NCI-H460 (cell line): Measurements from ENCODE around the gene VPS13C. TPM values are rescaled to one million over a fixed set of nuclear protein-coding genes. Genes with fewer than 3 reads are reported as not detected.

Experiments used
- DNase-seq: peaks from one replicate; pipeline ENCODE4 v3.0.0-alpha.2; 2016; ENCODE audit warnings: low read depth; ENCODE audit errors: extremely low read depth
- total RNA-seq: library from RNA; depleted of rRNA; stranded (reverse); fragments of >200 nt; shearing (Covaris generic); gene quantifications from 2 replicates; pipeline ENCODE4 v1.2.3, GENCODE V29; 2014

VPS13C gene
- total RNA-seq, 1 experiment from 2014 or later = 37.6 TPM

- DNase-seq = no peak
Observed at GRCh38 chr15:62079594-62079993, 19.3 kb upstream of the VPS13C start.

GRCh38 chr15:62075595-62076277, 15.5 kb upstream of the VPS13C start:
- DNase-seq = no peak

GRCh38 chr15:62071711-62072308, 11.6 kb upstream of the VPS13C start:
- DNase-seq = no peak

- no peak for DNase-seq
Observed at GRCh38 chr15:62069551-62069950, 9.3 kb upstream of the VPS13C start.

- DNase-seq = no peak
Observed at GRCh38 chr15:62068810-62069167, 8.5 kb upstream of the VPS13C start.

- peak; percentile 55 for DNase-seq
Observed at GRCh38 chr15:62068071-62068809, 8.0 kb upstream of the VPS13C start.

- no peak for DNase-seq
Observed at GRCh38 chr15:62067448-62068044, 7.3 kb upstream of the VPS13C start.

GRCh38 chr15:62066663-62067447, 6.6 kb upstream of the VPS13C start, which contains the start of gene C2CD4A:
Gene C2CD4A, plus strand, starts transcription at chr15:62066977. Its CDS starts 637 bp downstream, at chr15:62067614.
- DNase-seq = no peak

GRCh38 chr15:62063825-62064635, 3.8 kb upstream of the VPS13C start:
- peak; percentile 55 for DNase-seq

GRCh38 chr15:62060896-62061280, 641 bp upstream of the VPS13C start:
- no peak for DNase-seq

- DNase-seq = no peak
Observed at GRCh38 chr15:62059816-62060112, 483 bp downstream of the VPS13C start.

- no peak for DNase-seq
Observed at GRCh38 chr15:62059108-62059815, 985 bp downstream of the VPS13C start.

GRCh38 chr15:62058327-62059028, 1.8 kb downstream of the VPS13C start:
- DNase-seq = no peak

GRCh38 chr15:62057341-62057980, 2.8 kb downstream of the VPS13C start:
- DNase-seq = no peak

- DNase-seq = no peak
Observed at GRCh38 chr15:62054979-62055378, 5.3 kb downstream of the VPS13C start.

GRCh38 chr15:62053439-62054085, 6.7 kb downstream of the VPS13C start:
- DNase-seq = no peak

- no peak for DNase-seq
Observed at GRCh38 chr15:62052713-62053112, 7.5 kb downstream of the VPS13C start.

GRCh38 chr15:62051166-62051565, 9.1 kb downstream of the VPS13C start:
- no peak for DNase-seq
